ENCODE results near the gene BFAR. TPM values are rescaled to one million over a fixed set of nuclear protein-coding genes. Genes with fewer than 3 reads are reported as not detected.
"Not testable (repeated sequence)": the region's sequence is repeated elsewhere in the genome, so short reads cannot be mapped to it uniquely, and the experiment has no call there.

Gene BFAR
- total RNA-seq, 1 experiment from 2014 or later = 57.0 TPM

DNA sequence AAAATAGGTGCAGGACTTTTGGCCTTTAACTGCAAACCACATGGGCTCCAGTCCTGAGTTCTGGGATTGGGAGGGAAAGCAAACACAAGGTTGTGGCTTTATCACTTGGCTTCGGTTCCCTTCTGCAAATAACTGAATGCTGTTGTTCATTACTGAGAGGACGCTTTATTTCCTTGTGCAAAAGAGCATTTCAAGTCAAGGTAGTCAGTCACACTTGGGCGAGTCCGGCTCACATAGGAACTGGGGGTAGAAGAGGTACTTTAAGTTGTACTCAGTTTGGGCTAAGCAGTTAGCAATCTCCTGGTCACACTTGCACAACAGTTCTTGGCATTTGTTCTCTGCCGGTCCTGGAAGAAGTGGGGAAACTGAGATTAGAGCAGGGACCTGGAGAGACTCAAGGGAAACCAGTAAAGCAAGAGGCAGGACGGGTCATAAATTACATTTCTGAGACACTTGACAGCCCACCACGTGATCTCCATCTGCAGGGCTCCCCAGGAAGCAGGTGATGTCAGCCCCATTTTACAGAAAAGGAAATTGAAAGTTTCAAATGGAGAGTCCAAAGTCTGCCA, 39.7 kb downstream of the BFAR start:
- BruUV-seq (replicated peaks) = no TSS peak
- TF ChIP-seq, protein P1, sequence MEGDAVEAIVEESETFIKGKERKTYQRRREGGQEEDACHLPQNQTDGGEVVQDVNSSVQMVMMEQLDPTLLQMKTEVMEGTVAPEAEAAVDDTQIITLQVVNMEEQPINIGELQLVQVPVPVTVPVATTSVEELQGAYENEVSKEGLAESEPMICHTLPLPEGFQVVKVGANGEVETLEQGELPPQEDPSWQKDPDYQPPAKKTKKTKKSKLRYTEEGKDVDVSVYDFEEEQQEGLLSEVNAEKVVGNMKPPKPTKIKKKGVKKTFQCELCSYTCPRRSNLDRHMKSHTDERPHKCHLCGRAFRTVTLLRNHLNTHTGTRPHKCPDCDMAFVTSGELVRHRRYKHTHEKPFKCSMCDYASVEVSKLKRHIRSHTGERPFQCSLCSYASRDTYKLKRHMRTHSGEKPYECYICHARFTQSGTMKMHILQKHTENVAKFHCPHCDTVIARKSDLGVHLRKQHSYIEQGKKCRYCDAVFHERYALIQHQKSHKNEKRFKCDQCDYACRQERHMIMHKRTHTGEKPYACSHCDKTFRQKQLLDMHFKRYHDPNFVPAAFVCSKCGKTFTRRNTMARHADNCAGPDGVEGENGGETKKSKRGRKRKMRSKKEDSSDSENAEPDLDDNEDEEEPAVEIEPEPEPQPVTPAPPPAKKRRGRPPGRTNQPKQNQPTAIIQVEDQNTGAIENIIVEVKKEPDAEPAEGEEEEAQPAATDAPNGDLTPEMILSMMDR (IDR thresholded peaks at IDR 0.05; ENCODE audit: unreplicated experiment) = no peak
- intact Hi-C loops (cut with micrococcal nuclease) = no loop called here
- POLR2A ChIA-PET = no interaction called here
- H3K27me3 Mint-ChIP-seq (ENCODE audit: insufficient read depth, unreplicated experiment) = no peaks in the 10 kb centered on the region
- DNase-seq (ENCODE audit: unreplicated experiment) = no peak
- no peaks in the 10 kb centered on the region for H3K4me1 Mint-ChIP-seq (ENCODE audit: insufficient read depth, unreplicated experiment)
- peaks cover 24% of the 10 kb centered on the region for H3K36me3 Mint-ChIP-seq (ENCODE audit: insufficient read depth, unreplicated experiment)
- no peak overlapping the region for H3K27ac Mint-ChIP-seq (ENCODE audit: low read depth, unreplicated experiment)
- CTCF ChIA-PET = no interaction called here
- no peak overlapping the region for H3K4me3 Mint-ChIP-seq (ENCODE audit: unreplicated experiment)
- no peaks in the 10 kb centered on the region for H3K9me3 Mint-ChIP-seq (ENCODE audit: unreplicated experiment)

DNA sequence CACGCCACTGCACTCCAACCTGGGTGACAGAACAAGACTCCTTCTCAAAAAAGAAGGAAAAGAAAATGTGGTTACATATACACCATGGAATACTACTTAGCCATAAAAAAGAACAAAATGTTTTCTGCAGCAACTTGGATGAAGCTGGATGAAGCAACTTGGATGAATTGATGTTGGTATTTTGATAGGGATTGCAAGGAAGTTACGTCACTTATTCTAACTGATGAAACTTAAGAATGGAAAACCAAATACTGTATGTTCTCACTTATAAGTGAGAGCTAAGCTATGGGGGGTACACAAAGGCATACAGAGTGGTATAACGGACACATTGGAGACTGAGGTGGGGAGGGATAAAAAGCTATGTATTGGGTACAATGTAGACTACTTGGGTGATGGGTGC, 43.9 kb downstream of the BFAR start:
- ChIA-PET POLR2A (no interaction called here), CTCF (no interaction called here)
- TF ChIP-seq, protein P1 (IDR thresholded peaks at IDR 0.05; ENCODE audit: unreplicated experiment) = no peak
- Mint-ChIP-seq H3K9me3 (ENCODE audit: unreplicated experiment) (no peaks in the 10 kb centered on the region), H3K36me3 (ENCODE audit: insufficient read depth, unreplicated experiment) (no peaks in the 10 kb centered on the region), H3K4me1 (ENCODE audit: insufficient read depth, unreplicated experiment) (no peaks in the 10 kb centered on the region), H3K4me3 (ENCODE audit: unreplicated experiment) (no peak overlapping the region), H3K27ac (ENCODE audit: low read depth, unreplicated experiment) (no peak overlapping the region), H3K27me3 (ENCODE audit: insufficient read depth, unreplicated experiment) (no peaks in the 10 kb centered on the region)
- intact Hi-C loops (cut with micrococcal nuclease) = no loop called here
- no TSS peak for BruUV-seq (replicated peaks)
- no peak for DNase-seq (ENCODE audit: unreplicated experiment)

DNA sequence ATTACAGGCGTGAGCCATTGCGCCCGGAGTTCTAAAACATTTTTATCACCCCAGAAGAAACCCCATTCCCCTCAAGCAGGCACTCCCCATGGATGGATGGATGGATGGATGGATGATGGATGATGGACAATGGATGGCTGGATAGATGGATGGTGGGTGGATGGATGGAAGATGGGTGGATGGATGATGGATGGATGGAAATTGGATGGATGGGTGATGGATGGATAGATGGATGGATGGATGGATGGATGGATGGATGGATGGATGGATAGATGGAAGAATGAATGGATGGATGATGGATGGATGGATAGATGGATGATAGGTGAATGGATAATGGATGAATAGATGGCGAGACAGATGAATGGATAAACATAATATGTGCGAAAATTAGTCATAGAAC, 44.9 kb downstream of the BFAR start:
- H3K27me3 Mint-ChIP-seq (ENCODE audit: insufficient read depth, unreplicated experiment) = no peaks in the 10 kb centered on the region
- ChIA-PET CTCF (no interaction called here), POLR2A (no interaction called here)
- BruUV-seq (replicated peaks) = no TSS peak
- intact Hi-C loops (cut with micrococcal nuclease) = no loop called here
- no peak overlapping the region for H3K27ac Mint-ChIP-seq (ENCODE audit: low read depth, unreplicated experiment)
- TF ChIP-seq, protein P1 (IDR thresholded peaks at IDR 0.05; ENCODE audit: unreplicated experiment) = no peak
- H3K36me3 Mint-ChIP-seq (ENCODE audit: insufficient read depth, unreplicated experiment) = no peaks in the 10 kb centered on the region
- H3K4me1 Mint-ChIP-seq (ENCODE audit: insufficient read depth, unreplicated experiment) = no peaks in the 10 kb centered on the region
- no peak for DNase-seq (ENCODE audit: unreplicated experiment)
- H3K9me3 Mint-ChIP-seq (ENCODE audit: unreplicated experiment) = no peaks in the 10 kb centered on the region
- H3K4me3 Mint-ChIP-seq (ENCODE audit: unreplicated experiment) = no peak overlapping the region

DNA sequence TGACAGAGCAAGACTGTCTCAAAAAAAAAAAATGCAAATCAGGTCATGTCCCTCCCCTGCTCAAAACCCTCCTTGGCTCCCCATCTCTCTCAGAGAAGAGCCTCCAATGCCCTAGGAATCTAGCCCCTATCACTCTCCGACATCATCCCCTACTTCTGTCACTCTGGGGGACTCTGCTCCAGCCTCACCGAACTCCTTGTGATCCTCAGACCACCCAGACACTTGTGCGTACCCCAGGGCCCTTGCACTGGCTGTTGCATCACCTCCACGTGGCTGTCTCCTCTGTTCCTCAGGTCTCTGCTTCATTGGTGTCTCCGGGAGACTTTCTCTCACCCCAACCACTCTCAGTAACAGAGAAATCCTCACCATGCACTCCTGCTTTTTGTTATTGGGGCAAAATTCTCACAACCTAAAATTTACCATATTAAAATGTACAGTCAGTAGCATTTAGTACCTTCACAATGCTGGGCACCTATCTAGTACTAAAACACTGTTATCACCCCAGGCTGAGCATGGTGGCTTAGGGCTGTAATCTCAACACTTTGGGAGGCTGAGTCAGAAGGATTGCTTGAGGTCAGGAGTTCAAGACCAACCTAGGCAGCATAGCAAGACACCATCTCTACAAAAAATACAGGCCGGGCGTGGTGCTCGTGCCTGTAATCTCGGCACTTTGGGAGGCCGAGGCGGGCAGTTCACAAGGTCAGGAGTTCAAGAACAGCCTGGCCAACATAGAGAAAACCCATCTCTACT, 46.2 kb downstream of the BFAR start:
- intact Hi-C loops (cut with micrococcal nuclease) = no loop called here
- H3K4me1 Mint-ChIP-seq (ENCODE audit: insufficient read depth, unreplicated experiment) = no peaks in the 10 kb centered on the region
- H3K27me3 Mint-ChIP-seq (ENCODE audit: insufficient read depth, unreplicated experiment) = no peaks in the 10 kb centered on the region
- H3K27ac Mint-ChIP-seq (ENCODE audit: low read depth, unreplicated experiment) = no peak overlapping the region
- H3K36me3 Mint-ChIP-seq (ENCODE audit: insufficient read depth, unreplicated experiment) = no peaks in the 10 kb centered on the region
- H3K9me3 Mint-ChIP-seq (ENCODE audit: unreplicated experiment) = no peaks in the 10 kb centered on the region
- POLR2A ChIA-PET = no interaction called here
- no peak for DNase-seq (ENCODE audit: unreplicated experiment)
- H3K4me3 Mint-ChIP-seq (ENCODE audit: unreplicated experiment) = no peak overlapping the region
- CTCF ChIA-PET = interaction anchor here (0.6 kb wide), 1 partner anchor 376 kb away, joined by 5 read pairs; no protein-coding TSS in a partner anchor
- TF ChIP-seq, protein P1 (IDR thresholded peaks at IDR 0.05; ENCODE audit: unreplicated experiment) = no peak
- BruUV-seq (replicated peaks) = no TSS peak

DNA sequence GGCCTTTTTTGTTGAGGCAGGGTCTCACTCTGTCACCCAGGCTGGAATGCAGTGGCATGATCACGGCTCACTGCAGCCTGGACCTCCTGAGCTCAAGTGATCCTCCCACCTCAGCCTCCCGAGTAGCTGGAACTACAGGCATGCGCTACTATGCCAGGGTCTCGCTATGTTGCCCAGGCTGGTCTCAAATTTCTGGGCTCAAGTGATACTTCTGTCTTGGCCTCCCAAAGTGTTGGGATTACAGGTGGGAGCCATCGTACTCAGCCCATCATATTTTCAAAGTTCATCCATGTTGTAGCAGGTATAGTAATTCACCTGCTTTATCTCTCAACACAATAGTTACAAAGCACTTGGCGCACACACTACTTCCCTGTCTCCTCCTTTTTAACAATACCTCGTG, 47.6 kb downstream of the BFAR start:
- CTCF ChIA-PET = interaction anchor here (0.6 to 0.9 kb wide), 3 partner anchors 35 to 766 kb away, joined by 4 to 5 read pairs (median 4); no protein-coding TSS in a partner anchor
- intact Hi-C loops (cut with micrococcal nuclease); H3K9me3 Mint-ChIP-seq (ENCODE audit: unreplicated experiment): not testable (repeated sequence)

More for the DNA sequence above, 47.6 kb downstream of the BFAR start:
- H3K4me1 Mint-ChIP-seq (ENCODE audit: insufficient read depth, unreplicated experiment); H3K27me3 Mint-ChIP-seq (ENCODE audit: insufficient read depth, unreplicated experiment); POLR2A ChIA-PET; H3K36me3 Mint-ChIP-seq (ENCODE audit: insufficient read depth, unreplicated experiment); H3K27ac Mint-ChIP-seq (ENCODE audit: low read depth, unreplicated experiment); DNase-seq (ENCODE audit: unreplicated experiment); BruUV-seq (replicated peaks); H3K4me3 Mint-ChIP-seq (ENCODE audit: unreplicated experiment): not testable (repeated sequence)
